HK-2 (cell line): ENCODE results near the gene BANP.
"Not testable (repeated sequence)": the region's sequence is repeated elsewhere in the genome, so short reads cannot be mapped to it uniquely, and the experiment has no call there.

Experiments
- DNase-seq: peaks from one replicate; pipeline ENCODE4 v3.0.0-alpha.2; 2018; ENCODE audit not compliant: unreplicated experiment

Gene BANP

GRCh38 chr16:88014954-88015805 lies 63.9 kb downstream of the BANP start:
- no peak for DNase-seq

- no peak for DNase-seq
Measured at GRCh38 chr16:88015806-88016140, 64.5 kb downstream of the BANP start.

- not testable (repeated sequence) for DNase-seq
Measured at GRCh38 chr16:88016386-88016785, 65.2 kb downstream of the BANP start.

- no peak for DNase-seq
Measured at GRCh38 chr16:88016964-88017363, 65.7 kb downstream of the BANP start.

GRCh38 chr16:88017587-88018101 lies 66.4 kb downstream of the BANP start:
- no peak for DNase-seq

GRCh38 chr16:88018382-88018781 lies 67.1 kb downstream of the BANP start:
- not testable (repeated sequence) for DNase-seq

- DNase-seq = not testable (repeated sequence)
Measured at GRCh38 chr16:88019041-88019820, 68.0 kb downstream of the BANP start.

GRCh38 chr16:88019821-88020515 lies 68.7 kb downstream of the BANP start:
- no peak for DNase-seq

- no peak for DNase-seq
Measured at GRCh38 chr16:88020516-88020885, 69.3 kb downstream of the BANP start.

GRCh38 chr16:88021041-88021970 lies 70.1 kb downstream of the BANP start:
- DNase-seq = not testable (repeated sequence)

GRCh38 chr16:88022076-88023042 lies 71.1 kb downstream of the BANP start:
- no peak for DNase-seq

GRCh38 chr16:88023366-88023765 lies 72.1 kb downstream of the BANP start:
- DNase-seq = no peak

GRCh38 chr16:88023786-88024185 lies 72.6 kb downstream of the BANP start:
- DNase-seq = no peak

GRCh38 chr16:88024491-88025085 lies 73.4 kb downstream of the BANP start:
- not testable (repeated sequence) for DNase-seq

- DNase-seq = peak; percentile 58
Measured at GRCh38 chr16:88025086-88025492, 73.9 kb downstream of the BANP start.

- DNase-seq = not testable (repeated sequence)
Measured at GRCh38 chr16:88025828-88026555, 74.8 kb downstream of the BANP start.

GRCh38 chr16:88026964-88027938 lies 76.0 kb downstream of the BANP start:
- no peak for DNase-seq
